Measurements from ENCODE around the gene CTCFL.
"Not testable (repeated sequence)": the region's sequence is repeated elsewhere in the genome, so short reads cannot be mapped to it uniquely, and the experiment has no call there.

Gene CTCFL

DNA sequence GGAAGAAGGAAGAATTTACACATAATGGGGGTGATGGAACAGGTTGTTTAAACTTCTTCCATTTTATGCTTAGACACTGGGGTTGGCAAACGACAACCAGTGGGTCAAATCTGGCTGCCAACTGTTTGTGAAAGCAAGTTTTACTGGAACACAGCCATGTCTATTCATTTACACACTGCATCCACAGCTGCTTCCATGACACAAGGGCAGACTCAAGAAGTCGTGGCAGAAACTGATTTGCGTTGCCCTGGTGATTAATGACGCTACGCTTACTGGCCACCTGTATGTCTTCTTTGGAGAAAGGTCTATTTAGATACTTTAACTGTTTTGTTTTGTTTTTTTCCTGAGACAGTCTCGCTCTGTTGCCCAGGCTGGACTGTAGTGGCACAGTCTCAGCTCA is 19.0 kb downstream of the CTCFL start:
- DNase-seq = no peak

DNA sequence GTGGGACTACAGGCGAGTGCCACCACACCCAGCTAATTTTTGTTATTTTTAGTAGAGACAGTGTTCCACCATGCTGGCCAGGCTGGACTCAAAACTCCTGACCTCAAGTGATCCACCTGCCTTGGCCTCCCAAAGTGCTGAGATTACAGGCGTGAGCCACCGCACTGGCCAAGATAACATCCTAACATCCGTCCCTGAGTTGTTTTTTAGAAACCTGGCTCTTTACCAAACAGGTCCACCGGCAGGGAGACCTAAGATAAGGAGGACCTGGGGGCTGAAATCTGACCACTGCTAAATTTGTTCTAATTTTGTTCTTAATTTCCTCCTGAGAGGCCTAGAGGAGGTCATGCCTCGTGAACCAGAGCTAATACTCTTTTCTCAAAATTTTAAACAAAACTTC is 20.5 kb downstream of the CTCFL start:
- DNase-seq = no peak

DNA sequence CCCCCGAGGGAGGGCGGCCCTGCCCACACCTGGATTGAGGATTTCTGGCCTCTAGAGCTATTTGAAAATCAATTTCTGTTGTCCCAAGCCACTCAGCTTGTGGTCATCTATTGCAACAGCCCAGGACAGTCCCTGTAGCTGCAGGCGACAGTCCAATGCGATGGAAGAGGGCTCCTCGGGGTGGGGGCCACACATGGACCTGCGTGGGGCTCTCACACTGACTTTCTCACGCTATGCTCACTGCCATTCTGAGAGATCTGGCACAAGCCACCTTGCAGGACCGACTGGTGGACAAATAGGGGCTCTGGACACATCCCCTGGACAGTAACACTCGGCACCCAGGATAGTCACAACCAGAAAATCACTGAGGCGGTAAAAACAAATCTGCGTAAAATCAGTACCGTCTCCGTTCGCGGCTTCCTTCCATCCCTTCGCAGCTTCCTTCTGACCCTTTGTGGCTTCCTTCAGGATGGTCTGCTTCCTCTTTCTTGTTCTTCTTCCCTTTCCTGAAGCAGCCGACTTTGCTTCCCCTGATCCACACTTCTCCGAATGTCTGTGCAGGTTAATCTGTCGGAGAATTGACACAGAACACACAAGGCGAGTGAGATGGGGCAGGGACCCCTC is 21.8 kb downstream of the CTCFL start:
- DNase-seq = no peak

DNA sequence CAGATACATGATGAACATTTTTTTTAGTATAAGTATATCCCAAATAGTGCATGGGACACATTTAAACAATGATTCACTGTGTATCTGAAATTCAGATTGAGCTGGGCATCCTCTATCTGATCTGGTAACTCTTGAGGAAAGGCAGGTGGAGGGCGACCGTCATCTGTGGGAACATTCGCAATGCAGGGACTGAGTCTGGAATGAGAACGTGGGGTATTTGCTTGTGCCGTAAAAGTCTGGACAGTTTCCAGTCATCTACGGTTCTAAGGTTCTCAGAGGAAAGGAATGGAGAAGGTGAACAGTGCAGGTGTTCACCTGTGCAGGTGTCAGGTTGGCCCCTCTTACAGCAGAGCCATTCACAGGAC is 22.6 kb downstream of the CTCFL start:
- DNase-seq = no peak

DNA sequence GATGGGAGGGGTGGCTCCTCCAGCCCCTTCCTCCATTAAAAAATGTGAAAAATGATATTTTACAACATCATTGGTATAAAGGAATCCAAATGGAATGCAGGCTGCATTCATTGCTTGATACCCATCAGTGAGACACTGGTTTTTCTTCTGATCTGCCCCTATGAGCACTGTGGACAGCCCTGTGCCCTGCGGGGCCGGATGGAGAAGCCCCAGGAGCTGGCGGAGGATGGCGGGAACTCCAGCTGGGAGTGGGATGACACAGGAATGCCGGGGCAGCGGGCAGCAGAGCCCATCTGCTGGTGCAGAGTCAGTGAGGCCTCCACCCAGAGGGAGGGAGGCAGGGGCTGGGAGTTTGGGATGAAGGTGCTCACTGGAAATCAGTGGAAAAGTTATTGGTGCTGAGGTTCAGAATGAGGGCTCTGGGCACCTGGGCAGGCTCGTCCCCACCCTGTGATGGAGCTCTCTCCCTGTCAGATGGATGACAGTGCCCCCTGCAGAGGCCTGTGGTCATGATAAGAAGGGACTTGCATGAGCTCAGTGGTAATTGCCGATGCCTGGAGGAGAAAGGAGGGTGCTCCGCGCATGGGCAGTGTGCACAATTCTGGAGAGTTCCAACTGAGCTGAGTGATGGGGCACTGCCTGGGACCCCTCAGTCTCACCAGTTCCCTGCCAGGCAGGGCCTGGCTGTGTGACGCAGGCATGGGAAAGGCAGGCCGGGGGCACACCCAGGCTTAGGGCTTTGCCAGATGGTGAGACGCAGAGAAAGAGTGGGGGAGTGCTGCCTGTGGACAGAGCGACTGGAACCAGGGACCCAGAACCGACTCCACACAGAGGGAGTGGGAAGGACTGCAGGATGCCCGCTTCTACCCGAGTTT is 23.2 kb downstream of the CTCFL start:
- no peak for DNase-seq

DNA sequence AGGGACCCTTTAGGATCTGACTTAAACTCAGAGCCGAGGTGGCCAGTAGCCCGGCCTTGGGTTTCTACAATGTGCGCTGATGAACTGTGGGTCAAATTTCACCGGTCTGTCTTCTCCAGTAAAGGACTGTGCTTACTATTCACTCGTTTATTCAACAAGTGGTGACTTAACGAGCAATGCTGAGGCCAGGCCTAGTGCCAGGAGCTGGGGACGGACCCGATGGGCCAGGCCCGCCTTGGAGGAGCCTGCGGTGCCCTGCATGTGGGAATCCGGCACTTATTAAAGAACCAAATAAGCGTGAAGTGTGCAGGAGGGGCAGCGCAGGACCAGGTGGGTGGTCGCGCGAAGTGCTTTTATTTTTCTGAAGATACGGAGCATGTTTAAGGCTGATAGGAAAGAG is 24.0 kb downstream of the CTCFL start:
- no peak for DNase-seq

DNA sequence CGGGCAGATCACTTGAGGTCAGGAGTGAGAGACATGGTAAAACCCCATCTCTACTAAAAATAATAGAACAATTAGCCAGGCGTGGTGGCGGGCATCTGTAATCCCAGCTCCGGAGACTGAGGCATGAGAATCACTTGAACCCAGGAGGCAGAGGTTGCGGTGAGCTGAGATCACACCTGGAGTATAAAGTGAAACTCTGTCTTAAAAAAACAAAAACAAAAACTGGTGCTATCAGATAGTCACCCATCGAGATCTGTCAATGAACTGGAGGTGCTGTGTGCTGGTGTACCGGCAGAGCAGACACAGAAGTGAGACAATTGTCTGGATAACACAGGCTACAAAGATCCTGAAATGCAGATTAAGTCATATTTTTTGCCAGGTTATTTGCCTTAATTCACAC is 24.7 kb downstream of the CTCFL start:
- no peak for DNase-seq

DNA sequence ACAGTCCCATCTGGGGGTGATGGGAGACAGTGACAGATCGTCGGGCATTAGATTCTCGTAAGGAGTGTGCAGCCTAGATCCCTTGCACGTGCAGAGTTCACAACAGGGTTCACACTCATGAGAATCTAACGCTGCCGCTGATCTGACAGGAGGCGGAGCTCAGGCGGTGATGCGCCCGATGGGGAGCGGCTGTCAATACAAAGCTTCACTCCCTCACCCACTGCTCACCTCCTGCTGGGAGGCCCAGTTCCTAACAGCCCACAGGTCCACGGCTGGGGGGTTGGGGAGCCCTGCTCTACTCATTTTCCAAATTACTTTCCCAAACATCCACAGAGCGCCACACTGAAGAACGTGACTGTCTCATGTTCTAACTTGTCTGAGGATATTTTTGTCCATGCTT is 25.3 kb downstream of the CTCFL start:
- no peak for DNase-seq

DNA sequence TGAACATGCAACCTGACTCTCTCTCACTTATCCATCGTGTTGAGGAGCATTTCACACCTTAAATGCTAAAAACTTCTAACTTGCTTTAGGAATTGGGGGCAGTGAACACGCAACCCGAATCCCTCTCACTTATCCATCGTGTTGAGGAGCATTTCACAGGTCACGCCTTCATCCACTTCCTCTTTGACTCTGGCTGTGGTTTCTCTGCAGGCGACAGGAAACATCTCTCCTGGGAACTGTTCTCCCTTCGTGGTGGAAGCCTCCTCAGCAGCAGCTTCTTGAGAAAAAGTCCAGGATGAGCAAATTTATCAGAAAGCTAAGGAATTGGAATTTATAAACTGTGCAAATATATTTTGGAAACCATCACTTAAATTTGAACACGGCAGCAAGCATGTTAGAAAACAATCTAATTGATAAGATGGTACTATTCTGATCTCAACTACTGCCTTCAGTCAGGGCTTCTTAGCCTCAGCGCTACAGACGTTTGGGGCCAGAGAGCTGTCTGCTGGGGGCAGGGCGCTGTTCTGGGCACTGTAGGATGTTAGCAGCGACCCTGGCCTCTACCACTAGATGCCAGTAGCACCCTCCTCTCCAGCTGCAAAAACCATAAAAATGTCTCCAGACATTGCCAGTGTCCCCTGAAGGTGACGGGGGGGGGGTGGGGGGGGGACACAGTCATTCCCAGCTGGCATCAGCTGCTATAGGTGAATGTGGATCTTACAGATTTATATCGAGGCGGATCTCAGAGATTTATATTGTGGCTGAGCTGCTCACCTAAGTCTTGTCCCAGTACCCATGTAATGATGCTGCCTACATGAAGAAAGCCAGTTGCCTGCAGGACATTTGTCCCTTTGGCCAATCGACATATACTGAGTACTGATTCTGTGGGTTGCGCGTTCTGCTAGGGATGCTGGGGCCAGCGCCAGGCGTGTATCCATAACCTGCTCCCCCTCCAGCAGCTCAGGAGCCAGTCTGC is 26.2 kb downstream of the CTCFL start:
- DNase-seq = peak; percentile 67

DNA sequence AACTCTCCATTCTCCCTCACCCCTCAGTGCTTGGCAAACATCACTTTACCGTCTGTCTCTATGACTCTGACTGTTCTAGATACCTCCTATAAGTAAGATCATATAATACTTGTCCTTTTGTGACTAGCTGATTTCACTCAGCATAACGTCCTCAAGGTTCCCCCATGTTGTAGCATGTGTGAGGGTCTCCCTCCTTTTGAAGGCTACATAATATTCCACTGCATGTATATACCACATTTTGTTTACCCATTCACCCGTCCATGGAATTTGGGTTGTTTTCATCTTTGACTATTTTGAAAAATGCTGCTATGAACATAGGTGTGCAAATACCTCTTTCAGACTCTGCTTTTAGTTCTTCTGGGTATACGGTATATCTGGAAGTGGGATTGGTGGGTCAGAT is 28.3 kb downstream of the CTCFL start:
- no peak for DNase-seq

DNA sequence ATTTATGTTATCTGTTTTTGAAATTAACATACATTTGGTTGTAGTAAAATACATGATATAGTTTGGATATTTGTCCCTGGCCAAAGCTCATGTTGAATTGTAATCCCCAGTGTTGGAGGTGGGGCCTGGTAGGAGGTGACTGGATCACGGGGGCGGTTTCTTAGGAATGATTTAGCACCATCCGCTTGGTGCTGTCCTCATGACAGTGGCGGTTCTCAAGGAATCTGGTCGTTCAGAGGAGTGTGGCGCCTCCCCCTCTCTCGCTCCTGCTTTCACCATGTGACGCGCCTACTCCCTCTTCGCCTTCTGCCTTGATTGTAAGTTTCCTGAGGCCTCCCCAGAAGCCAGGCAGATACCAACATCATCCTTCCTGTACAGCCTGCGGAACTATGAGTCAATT is 29.0 kb downstream of the CTCFL start:
- DNase-seq = no peak

DNA sequence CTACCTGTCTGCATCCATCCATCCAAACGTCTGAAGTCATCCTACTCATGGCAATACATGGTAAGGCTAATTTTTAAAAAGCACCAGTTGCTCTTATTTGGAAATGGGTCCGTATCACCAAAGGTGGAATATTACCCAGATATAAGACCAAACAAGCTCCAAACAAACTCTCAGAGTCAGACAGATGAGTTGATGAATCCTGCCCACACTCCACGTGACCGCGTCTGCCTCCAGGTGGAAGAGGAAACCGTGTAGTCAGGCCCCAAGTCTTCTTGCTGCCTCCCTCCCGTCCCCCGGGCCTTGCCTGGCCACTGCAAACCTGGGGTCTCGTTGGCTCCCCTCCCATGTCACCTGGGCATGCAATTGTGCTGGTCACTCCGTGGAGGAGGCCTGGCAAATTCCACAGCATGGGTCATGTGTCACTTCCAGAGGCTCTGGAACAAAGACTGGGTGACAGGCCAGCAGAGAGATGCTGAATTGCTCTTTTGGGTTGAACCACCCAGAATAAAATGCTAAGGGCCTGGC is 31.8 kb downstream of the CTCFL start:
- DNase-seq = no peak

DNA sequence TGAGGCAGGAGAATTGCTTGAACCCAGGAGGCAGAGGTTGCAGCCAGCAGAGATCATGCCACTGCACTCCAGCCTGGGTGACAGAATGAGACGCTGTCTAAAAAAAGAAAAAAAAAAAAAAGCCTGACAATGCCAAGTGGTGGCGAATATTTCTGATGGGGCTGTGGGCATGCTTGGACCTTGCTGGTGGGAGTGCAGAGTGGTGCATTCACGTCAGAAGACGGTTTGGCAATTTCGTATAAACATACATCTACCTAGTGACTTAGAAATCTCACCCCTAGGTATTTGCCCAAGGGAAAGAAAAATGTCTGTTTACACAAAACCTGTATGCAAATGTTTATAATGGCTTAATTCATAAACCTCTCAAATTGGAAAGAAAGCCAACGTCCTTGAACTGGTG is 33.6 kb downstream of the CTCFL start:
- DNase-seq = no peak

DNA sequence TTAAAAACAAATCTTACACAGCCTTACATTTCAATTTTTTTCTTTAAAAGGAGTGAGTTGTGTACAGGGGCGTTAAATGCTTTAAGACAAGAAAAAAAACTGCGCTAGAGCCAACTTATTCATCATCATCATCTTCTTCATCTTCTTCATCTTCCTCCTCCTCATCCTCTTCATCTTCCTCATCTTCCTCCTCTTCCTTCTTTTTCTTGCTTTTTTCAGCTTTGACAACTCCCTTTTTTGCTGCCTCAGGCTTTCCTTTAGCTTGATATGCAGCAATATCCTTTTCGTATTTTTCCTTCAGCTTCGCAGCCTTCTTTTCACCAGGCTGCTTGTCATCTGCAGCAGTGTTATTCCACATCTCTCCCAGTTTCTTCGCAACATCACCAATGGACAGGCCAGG is 36.7 kb downstream of the CTCFL start:
- not testable (repeated sequence) for DNase-seq

DNA sequence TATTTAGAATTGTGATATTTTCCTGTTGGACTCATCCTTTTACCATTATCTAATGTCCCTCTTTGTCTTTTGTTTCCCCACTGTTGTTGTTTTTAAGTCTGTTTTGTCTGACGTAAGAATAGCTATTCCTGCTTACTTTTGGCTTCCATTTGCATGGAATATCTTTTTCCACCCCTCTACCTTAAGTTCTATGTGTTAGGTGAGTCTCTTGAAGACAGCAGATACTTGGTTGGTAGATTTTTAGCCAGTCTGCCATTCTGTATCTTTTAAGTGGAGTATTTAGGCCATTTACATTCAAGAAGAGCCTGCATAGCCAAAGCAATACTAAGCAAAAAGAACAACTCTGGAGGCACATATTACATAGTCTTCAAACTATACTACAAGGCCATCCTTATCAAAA is 39.2 kb downstream of the CTCFL start:
- no peak for DNase-seq

DNA sequence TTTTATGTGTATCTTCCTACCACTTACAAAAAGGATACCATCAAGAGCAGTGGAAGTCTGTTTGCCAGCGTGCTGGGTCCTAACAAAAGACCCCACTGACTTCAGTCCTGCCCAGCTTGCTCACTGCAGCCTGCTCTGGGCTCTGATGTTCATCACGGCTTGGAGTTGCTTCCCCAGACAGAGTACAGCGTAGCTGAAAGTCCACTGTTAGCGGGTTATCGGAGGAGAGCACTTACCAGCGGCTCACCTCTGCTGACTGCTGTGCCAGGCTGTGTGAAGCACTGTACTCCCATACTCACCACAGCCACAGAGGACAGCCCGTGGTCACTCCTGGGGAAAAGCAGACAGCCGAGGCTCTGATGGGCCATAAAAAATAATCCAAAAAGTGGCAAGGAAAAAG is 40.2 kb downstream of the CTCFL start:
- DNase-seq = peak; percentile 39

DNA sequence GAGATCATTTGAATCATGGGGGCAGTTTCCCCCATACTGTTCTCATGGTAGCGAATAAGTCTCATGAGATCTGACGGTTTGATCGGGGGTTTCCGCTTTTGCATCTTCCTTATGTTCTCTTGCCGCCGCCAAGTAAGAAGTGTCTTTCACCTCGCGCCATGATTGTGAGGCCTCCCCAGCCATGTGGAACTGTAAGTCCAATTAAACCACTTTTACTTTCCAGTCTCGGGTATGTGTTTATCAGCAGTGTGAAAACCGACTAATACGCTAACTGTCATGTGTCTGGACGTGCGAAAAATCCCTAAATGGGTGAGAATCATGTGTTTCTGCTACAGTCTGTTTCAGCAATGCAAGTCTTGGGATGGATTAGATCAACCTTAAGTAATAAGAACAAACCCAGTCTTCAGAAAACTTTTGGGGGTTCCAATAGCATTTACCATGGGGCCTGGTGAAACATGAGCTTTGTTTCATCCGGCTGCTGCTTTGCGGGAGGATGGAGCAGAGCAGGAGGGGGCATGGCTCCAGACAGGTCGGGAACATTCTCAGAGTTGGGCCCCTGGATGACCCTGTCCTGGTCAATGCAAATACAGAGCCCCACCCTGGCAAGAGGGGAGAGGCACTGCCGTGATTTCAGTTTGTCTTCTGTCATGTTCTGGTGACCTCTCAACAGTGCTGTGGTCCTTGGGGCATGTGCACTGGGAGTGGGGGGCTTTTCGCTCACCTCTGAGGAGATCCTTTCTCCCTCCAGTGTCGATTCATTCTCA is 41.5 kb downstream of the CTCFL start:
- DNase-seq = peak; percentile 34

DNA sequence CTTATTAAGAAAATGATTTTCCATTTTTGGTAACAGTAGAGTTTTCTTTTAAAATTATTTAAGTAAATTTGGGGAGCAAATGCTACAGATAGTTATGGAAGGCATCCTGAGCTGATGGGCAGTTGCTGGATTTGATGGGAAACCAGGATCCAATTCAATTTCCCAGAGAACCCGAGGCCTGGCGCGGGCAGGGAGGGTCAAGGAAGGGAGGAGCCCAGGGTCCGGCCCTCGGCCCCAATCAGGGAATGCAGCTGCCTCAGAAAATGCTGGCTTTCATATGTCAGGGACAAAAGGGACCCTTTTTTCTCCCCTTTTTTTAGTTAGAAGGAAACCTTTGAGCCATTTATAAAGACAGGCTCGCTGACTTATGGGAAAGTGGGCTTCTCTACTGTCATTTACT is 42.1 kb downstream of the CTCFL start:
- DNase-seq = peak; percentile 31

DNA sequence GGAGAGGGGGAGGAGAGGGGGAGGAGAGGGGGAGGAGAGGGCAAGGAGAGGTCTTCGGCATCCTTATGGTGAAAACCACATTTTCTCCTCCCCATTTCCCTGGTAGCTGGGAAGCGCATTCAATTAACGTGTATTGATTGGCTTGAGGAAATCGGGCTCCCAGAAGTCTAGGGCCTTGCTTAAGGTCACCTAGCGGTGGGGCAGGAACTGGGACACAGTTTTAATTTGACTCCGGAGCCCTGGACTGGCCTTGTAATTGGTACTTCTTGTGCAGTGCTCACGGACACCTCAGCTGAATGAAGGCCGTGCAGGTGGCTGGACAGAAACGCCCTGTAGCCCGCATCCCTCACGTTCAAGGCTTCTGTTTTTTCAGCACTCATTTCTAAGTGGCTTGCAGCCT is 42.8 kb downstream of the CTCFL start:
- peak; percentile 33 for DNase-seq

DNA sequence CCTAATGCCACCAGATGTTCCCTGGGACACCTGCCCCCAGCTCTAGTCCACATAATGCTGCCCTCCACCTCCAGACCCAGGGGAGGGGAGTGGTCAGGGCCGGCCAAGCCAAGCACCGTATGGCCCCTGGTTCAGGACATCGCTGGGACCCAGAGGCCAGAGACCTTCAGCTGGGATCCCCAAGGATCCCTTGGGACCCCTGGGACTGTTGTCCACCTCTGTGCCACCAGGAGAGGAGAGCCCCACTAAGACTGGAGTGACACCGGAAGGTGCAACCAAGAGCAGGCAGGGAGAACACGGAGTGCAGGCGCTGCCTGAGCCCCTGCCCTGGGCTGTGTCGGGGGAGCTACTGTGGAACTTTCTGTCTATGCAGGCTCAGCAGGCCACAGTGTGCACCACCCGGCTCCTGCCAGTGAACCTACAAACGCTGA is 43.6 kb downstream of the CTCFL start:
- peak; percentile 55 for DNase-seq

DNA sequence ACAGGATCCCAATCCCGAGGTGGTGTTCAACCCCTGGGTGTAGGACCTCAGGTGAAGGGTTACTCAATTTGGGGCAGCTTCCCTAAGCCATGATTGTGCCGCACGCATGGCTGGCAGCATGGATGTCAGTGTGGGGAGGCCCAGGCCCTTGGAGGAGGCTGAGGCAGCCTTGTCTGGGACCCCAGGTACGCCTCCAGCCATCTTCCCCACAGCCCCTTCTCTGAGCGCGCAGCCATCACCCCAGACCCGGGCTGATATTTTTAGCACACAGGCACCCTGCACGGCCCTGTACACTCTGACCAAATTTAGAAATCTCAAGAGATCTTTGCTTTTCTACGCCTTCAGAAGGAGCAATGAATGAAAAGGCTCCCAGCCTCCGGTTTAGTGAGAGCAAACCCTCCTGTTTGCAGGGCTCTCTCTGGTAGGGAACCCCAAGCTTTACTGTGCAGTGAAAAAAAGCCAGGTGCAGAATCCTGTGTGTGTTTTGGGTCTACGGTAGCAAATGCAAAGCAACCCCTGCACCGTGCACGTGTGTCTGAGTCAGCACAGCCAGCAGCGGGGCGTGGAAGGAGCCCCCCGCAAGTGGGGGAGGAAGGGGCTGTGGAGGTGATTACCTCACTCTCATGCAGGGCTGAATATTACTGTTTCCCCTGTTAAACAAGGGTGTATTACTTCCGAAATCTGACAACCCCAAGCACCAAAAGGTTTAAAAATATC is 44.3 kb downstream of the CTCFL start:
- peak; percentile 46 for DNase-seq

DNA sequence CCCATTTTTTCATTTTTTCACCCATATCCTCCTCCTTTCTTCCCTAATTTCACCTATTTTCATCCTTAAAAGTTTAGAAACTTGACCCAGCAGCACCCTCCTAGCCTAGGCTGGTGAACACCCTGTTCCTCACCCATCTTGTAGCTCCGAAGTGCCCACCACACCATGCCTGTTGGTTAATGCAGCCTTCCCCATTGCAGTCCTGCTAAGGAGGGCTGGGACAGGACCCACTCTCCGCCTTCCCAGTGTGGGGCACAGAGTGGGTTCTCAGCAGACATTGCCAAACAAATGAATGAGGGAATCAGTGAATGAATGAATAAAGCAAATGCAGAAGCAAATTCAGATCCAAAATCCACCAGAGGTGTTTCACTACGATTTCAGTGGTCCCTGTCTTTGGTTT is 45.7 kb downstream of the CTCFL start:
- DNase-seq = no peak
